ENCODE data around the gene COL15A1.

Gene COL15A1

DNA sequence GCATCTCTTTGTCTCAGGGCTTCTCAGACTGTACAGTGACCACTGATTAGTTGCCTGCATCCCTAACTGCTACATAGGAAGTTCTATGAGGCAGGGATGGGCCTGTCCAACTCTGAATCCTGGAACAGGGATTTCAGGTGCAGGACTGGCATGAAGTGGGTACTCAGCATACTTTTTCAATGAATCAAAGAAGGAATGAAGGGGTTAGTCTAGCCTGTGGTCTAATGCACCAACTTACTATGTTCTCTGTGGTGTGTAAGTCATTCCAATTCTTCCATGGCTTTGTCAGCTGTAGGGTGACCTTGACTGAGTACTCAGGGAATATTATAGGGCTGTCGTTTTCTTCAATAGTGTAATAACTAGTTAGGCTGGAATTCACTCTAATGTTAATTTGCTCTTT, 8.3 kb downstream of the COL15A1 start:
- no peak for DNase-seq

DNA sequence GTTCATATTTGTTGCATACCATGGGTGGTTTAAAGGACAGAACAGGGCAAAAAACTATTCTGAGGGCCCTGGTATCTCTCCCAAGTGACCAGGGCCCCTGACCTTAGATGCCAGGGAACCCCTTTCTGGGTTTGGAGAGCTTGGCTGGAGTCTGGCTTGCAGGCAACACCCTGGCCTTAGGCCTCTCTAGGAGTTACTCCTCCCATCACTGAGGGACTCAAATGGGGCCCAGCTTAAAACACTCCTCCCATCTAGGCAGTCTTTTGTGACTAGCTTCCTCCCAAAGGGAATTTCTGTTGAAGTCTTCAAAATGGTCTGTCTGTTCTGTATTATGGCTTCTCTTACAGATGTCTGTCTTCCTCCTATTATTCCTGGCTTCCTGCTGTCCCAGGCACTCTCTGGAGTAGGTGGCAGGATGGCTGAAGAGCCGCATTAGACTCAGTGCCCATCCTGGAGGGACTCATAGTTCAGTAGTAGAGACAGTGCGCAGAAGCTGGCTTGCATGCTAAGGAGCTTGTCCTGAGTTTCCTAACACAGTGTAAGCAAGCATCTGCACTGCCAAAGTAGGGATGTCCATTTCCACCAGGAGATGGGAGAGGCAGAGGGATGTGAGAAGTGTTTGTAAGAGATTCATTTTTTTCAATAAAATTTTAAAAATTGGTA, 10.0 kb downstream of the COL15A1 start:
- no peak for DNase-seq

DNA sequence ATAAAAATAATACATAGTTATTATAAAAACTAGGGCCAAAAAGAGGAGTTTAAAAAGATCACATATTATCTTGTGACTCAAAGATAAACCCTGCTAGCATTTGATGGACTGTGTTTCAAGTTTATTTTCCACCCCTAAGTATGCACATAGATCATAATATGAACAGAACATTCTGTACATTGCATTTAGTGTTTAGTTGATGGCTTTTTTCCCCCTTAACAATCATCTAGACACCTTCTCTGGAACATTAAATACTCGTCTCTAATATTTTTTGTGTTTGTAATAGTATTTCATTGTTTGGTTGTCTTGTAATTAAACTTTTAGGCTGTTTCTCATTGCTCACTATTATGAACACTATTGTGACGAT, 10.5 kb downstream of the COL15A1 start:
- DNase-seq = no peak

DNA sequence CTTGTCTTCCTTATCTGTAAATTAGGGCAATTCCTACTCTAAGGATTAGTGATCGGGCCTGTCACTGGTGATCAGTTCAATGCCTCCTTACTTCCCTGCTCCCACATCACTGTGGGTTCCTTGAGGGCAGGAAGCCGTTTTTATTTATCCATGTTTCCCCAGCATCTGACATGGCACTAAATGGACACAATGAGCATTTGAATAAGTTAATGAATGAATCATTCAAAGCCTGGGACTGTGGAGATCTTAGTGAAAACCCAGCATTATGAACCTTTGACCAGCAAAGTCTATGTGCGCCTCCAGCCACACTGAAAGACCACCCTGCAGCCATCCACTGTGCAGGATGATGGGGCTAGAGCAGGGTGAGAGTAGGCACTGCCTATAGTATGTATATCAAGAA, 11.6 kb downstream of the COL15A1 start:
- DNase-seq = no peak

DNA sequence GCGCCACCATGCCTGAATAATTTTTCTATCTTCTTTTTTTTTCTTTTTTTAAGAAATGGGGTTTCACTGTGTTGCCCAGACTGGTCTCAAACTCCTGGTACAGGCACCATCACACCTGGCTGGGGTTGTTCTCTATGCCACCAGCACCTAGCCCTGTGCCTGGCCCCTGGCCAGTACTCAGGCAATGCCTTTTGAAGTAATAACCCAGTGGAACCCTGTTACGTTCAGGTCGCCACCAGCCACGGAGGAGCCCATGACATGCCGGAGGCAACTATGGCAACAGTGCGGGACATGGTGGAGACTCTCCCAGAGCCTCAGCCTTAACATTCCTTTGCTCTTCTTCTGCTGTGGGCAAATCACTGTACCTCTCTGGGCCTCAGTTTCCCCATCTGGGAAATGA, 14.1 kb downstream of the COL15A1 start:
- no peak for DNase-seq

DNA sequence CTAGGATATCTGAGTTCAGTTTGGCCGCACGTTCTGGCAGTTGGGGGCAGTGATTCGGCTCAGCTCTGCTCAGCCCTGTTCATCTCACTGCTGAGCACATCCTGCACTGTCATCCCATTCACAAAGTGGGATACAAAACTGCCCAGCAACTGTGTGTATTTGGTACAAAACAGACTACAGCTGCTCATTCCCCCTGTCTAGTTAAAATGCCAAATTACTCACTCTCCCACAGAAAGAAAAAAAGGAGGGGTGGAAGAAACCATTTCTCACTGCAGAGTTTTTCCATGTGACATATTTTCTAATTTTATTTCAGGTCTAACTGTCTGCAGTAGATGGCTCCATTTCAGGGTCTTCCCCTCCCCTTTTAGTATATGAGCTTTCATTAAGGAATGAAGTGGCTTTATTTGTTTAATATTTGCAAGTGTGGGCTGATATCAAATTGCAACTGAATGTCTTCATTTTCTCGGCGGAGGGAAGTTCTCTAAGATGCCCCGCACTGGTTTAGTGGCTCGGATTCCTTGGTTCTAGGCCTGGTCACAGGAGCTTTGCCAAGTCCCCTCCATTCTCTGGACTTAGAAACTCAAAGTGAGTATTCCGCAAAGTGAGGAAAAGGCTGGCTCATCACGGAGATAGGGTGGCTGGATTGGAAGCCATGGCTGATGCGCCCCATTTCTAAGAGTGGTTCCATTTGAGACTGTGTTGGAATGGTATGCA, 14.7 kb downstream of the COL15A1 start:
- no peak for DNase-seq

DNA sequence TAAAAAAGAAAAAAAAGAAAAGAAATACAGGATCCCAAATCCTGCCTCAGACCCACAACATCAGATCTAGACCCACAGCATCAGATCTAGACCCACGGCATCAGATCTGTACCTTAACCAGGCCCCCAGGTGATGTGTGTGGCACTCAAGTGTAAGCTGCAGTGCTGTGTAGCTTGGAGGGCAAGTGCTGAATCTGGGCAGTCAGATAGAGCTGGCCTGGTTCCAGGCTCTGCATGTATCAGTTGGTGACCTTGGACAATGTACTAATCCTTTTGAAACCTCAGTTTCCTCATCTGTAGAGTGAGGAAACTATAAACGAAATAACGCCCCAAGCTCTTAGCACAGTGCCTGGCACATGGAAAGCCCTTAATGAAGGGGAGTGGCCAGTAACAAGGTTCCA, 16.7 kb downstream of the COL15A1 start:
- no peak for DNase-seq

DNA sequence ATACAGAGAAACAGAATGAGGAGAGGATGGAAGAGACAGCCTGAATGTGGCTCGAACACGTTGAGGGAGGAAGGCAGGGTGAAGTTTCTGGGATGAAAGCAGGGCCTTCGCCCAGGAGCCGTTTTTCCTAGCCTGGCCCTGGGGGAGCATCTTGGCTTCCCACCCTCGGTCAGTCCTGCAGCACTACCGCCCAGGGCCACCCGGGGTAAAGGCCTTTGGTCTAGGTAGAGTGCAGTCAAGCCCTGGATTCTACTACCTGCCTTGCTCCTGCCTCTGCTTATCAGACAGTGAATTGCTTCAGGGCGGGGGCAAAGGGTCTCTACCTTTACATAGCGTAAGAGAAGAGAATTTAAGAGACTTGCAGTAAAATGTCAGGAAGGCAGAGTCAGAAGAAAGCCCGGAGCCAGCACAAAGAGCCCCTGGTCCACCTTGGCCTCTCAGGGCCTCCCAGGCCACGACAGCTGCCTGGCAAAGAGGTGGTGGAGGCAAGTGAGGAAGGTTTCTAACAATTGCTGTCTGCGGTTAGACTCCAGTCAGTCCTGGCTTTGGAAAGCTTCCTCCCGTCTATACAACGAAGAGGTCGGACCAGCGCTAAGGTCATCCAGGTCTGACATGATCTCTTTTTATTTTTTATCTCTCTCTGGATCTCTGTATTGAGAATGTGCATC, 17.9 kb downstream of the COL15A1 start:
- no peak for DNase-seq

DNA sequence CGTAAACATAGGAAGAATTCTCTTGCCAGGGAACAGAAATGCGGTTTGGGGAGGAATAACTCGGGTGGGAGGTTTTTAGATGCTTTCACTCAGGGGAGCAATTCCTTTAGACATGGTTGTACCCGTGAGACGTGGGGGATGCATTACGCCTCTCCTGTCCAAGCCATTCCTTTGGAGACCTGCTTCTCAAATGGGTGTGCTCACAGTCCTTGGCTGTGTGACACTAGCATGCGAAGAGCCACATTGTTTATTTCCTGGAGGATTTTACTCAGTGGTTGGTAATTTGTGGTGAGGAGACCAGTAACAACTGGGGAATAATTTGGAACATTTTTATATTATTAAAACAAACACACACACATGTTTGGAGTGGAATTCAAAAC, 18.5 kb downstream of the COL15A1 start:
- DNase-seq = no peak

DNA sequence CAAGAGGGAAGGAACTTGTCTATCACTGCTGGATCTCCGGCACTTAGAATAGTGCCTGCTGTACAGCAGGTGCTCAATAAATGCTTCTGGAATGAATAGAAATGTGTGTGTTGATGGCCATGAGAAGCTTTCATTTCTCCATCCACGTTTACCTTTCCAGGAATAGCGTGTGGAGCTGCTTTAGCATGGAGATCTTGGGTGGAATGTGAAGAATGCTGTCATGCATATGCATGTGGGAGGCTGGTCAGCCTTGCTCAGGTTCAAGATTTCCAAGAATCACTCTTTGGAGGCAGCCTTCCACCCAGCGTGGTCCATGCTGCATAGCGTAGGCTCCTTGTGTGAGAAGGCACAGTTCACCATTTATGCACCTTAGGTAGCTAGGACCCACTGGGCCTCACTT, 19.2 kb downstream of the COL15A1 start:
- DNase-seq = no peak

DNA sequence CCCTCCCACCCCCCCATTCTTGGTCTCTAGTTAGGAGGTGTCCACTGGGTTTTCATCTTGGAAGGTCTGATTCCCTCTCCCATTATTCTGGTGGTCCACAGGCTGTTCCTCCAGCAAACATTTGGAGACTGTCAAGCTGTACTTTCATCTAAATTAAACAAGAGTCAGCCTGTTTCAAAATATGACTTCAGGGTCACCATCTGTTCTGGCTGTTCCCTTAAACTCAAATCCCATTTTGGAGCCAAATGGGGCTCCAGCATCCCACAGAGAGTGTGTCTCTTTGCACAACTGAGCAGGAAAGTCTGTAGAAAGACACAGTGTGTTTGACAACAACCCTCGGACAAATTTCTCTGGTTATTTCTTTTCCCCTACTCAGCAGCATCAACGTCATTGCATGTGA, 20.5 kb downstream of the COL15A1 start:
- DNase-seq = no peak

DNA sequence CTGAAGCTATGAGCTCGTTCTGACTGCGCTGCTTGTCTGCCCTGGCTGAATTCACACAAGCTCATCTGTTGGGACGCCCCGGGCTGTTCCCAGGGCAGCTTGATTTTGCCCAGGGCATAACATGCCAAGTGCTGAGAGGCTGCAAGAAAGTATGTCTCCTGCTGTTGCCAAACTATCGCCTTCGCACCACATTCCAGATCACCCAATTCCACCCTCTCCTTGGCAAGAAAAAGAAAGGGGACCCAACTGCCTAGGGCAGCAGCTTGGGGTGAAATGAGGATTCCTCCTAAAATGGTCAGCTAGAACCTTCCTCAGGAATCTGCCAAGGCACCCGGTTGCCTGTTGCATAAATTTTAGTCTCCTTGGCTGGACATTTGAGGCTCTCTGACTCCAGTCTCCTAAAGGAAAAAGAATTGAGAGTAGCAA, 21.2 kb downstream of the COL15A1 start:
- no peak for DNase-seq

DNA sequence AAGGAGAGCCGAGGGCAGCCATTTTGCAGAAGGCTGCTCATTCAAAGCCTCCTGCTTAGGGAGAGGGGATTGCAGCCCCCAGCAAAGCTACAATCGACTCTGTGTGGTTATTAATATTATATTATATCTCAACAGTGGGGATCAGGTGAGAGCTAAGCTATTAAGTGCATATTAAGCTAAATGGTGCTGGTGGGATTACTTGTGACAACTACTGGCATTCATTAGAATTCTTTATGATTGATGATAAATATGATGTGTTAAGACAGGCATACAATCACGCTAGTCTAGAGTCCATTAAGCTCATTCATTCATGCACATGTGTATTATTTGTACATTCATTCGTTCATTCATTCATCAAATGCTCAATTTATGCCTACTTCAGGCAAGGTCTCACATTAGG, 23.0 kb downstream of the COL15A1 start:
- no peak for DNase-seq

DNA sequence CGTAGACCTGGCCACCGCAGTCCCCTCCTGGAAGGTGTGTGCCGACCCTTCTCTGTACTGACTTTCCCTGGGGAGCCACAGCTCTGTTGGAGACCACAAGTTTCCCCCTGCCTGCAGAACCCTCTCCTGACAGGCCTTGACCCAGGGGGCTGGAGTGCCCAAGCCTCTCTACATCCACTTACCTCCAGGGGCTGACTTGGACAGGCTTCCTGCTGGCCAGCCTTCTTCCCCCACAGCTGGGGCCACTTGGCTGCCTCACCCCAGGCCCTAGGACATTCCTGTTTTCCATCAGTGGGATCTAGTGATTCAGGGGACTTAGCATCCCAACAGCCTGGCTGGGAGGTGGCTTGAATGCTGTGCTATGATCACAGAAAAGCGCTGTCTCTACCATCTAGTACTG, 23.6 kb downstream of the COL15A1 start:
- DNase-seq = no peak

DNA sequence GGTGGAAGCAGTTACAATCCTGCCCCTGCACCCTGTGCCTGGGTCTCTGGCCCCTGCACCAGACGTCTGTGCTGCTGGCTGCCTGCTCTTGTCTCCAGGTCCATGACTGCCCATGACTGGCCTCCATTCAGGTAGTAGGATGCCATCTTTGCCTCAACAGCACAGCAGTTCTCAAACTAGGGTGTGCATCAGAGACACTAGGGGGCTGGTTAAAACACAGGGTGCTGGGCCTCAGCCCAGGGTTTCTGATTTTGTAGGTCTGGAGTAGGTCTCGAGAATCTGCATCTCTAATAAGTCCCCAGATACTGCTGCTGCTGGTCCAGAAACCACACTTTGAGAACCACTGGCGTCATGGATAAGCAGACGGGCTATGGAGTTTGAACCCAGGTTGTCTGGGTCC, 24.0 kb downstream of the COL15A1 start:
- DNase-seq = no peak

DNA sequence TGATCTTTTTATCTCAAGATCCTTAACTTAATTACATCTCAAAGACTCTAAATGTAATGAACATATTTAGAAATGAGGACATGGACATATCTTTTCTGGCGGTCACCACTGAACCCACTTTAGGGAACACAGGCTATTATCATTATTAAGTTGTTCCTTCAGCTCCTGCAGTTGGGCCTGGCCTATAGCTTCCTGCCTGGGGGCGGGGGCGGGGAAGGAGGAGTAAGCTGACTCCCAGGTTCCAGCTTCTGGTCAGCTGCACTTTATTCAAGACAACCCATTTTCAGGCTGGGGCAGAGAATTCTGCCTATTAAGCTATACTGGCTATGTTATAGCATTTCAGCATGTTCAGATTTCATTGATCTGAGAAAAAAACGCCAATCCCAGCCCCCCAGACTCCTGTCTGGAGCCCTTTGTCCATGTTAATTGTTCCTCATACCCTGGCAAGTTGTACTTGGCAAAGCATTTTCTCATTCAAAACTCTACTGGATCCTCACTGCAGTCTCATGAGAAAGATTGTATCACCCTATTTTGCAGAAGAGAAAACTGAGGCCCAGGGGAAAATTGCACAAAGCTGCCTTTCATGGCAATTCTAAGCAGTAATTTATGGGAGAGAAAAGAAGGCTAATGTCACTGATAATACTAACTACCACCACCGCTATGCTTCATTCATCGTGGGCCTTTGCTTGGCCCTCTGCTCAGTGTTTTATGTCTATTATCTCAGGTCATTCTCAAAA, 25.1 kb downstream of the COL15A1 start:
- DNase-seq = no peak

DNA sequence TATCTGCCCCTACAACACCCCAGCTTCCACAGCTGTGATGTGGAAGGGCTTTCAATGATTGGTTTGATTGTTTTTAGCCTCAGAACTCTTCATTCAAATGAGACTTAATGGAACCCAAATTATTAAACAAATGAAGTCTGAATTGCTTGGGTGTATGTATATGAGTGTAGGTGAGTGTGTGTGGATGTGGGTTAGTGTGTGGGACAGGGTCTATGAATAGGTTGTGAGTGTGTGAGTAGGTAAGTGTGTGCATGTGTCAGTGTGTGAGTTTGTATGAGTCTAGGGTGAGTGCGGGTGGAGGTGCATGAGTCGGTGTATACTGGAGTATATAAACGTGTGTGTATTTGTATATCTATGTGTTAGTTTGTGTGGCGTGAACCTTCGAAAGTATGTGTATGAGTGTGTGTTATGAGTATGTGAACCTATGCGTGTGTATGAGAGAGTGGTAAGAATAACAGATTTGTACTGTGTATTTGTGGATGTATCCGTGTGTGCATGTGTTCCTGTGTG, 26.9 kb downstream of the COL15A1 start:
- peak; percentile 39 for DNase-seq

DNA sequence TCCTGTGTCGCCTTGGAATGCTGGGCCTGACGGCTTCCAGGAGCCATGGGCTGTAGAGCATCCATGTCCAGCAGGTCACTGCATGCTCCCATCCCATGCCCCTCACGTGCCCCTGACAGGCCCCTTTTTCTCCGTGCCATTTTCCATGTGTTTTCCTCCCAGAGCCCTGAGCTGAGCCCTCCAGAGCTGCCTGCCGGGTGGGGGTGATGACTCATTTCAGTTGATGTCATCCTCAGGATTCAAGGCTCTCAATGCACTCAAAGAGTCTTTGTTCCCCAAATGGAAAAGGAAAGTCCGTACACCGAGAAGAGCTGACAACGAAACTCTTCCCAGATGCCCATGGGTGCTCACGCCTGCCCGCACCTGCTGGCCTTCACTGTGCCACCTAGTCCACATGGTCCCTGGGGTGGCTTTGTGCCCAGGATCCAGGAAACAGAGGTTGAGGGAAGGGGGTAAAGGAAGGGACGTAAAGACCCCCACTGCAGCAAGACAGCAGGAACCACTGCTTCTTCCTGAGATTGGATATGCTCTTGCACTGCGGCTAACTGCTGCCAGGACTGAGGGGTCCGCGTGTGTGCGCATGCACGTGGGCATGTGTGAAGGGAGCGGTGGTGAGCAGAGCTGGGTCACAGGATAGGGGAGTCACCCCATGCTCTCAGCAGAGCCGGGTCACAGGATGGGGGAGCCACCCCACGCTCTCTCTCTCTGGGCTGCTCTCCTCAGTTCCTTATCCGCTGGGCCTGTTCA, 27.6 kb downstream of the COL15A1 start:
- peak; percentile 84 for DNase-seq

DNA sequence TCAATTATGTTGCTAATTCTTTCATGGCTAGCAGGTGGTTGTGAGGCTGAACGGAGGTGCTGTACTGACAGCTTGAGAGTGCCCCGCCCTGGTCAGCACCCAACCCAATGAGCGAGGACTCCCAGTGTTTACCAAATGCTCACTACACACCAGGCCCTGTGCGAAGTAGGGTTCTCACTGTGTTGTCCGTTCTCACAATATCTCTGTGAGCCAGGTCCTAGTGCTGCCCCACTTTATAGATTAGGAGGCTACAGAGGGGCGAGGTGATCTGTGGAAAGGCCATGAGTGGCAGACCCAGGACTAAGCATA, 28.2 kb downstream of the COL15A1 start:
- no peak for DNase-seq

DNA sequence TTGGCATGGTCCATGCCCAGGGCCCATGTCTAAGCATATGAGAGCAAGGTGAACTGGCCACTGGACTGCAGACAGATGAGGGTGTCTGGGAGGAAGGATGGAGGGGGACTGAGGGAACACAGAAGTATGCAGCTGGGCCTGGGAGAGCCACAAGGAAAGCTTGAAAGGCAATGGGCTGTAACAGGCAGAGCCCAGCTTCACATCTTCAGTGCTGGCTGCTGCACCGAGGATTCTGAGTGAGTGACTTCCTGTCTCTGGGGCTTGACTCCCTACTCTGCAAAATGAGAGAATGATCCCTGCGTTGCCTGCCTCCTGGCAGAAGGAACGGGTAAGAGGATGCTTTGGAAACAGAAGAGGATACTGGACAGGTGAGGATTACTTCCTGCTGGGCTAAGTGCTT, 29.0 kb downstream of the COL15A1 start:
- peak; percentile 59 for DNase-seq

DNA sequence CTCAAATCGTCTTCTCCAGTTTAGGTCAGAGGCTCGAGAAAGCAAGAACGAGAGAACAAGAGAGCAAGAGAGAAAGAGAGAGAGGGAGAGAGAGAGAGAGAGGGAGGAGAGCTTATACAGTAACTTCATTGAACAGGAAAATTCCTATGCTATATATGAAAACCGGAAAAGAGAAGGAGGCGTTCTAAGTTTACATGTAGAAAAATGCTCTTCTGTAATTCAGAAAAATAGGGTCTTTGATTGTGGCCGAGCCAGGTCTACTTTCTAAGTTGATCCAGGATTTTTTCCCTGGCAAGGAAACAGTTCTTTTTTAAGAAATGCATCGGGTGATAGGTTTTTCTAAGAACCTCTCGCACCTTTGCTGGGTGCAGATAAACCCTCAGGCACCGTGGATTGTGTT, 29.5 kb downstream of the COL15A1 start:
- no peak for DNase-seq

DNA sequence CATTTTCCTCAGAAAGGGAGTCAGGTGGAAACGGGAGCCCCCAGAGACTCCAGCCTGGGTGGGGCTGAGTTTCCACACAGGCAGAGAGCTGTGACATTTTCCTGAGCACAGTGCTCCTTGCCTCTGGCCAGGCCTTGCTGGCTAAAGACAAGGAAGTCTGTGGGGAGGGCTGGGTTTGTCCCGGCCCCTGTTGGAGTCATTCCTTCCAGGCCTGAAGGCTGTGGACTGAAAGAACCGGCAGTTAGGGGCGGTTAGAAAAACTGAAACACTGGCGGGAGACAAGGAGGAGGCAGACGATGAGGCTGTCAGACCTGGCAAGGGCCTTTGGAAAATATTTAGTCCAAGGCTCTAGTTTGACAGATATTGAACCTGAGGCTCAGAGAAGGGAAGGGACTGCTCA, 29.9 kb downstream of the COL15A1 start:
- no peak for DNase-seq

DNA sequence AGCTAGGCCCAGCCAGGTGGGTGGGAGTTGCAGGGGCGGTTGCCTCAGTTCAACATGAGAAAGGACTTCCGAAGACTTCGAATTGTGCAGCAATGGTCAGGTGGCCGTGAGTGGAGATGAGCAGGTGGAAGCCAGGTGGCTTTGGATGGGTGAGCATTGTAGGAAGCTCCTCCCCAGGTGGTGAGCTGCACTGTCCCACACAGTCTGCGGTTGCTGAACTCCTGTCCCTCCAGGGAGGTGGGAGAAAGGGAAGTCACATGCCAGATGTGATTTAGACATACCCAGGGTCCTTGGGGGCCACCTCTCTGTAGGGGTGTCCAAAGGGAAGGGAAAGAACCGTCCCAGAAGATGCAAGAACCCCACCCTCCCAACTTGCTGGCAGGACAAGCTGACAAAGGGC, 30.4 kb downstream of the COL15A1 start:
- peak; percentile 22 for DNase-seq
